NCI-H526 treated with DMSO at 0.1 percent for 48 hours (cell line): ENCODE data around the gene IQGAP3.

Source experiments
- DNase-seq: peaks from one replicate; lab custom pipeline; 2025; lab: John Stamatoyannopoulos, UW

IQGAP3 gene

DNA sequence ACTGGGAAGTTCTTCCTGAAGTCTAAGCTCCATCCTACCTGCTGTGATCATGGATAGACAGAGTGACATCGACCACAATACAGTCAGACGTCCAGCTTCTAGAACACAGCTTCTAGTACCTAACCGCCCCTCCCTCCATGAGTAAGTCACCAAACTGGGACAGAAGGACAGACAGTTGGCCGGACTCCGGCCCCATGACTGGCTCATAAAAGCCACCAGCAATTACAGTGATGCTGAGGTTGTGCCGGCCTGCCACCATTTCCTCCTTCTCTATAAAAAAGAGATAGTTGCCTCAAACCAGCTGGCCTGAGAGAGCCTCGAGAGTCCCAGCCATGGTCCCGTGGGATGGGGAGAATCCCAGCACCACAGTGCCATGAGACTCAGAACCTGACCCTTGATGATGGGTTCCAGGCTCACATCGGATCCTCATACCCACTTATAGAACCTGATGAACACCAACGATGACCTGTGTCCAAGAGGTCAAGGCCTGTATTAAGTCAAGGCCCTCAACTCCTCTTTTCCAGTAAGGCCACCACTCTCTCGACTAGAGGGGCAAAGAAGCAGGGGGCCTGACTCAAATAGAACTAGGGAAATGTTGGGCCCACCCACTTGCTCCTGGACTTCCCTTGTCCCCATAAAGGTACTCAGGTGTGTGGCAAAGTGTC is 75.2 kb downstream of the IQGAP3 start:
- no peak for DNase-seq

DNA sequence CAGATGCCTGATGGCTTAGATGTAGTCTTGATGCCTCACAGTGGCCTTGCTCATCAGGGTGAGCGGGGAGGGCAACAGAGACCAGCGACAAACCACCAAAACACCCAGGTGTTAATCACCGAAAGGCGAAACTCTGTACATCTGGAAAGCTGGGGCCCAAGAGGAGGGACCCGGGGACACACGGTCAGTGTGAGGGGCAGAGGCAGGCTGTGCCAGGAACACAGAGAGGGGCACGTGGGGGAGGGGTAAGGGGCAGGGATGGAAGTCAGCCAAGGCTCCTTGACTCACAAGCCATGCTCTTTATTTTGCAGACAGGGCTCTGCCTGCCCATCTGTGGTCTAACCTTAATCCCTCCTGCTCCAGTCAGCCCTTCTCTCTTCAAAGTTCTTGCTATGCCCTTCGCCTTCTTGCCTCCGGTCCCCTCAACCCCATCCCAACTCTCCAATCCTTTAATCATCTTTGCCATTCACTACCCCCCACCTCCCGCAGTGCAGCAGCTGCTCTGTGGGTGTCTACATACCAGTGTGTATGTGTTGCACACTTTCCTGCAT is 76.1 kb downstream of the IQGAP3 start:
- DNase-seq: no peak

GRCh38 chr1:156495401-156496140 is 76.8 kb downstream of the IQGAP3 start:
- DNase-seq: no peak

- no peak for DNase-seq
Measured at GRCh38 chr1:156494309-156494895, 78.0 kb downstream of the IQGAP3 start.

DNA sequence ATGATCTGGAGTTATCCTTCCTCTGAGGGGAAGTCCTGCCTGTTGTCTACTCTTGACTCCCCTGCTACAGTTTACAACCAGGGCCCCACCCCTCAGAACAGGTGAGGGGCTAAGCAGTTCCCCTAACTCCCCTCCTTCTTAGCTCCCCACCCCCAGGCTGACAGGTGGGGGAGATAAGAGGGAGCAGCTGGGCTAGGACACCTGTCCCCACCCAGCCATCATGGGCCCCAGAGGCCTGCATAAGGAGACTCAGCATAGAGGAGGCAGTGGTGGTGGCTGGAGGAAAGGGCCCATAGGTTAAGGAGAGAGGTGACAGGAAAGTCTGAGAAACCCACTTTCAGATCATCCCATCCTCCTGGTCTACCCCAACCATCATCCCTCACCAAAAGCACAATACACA is 78.6 kb downstream of the IQGAP3 start:
- DNase-seq: no peak

DNA sequence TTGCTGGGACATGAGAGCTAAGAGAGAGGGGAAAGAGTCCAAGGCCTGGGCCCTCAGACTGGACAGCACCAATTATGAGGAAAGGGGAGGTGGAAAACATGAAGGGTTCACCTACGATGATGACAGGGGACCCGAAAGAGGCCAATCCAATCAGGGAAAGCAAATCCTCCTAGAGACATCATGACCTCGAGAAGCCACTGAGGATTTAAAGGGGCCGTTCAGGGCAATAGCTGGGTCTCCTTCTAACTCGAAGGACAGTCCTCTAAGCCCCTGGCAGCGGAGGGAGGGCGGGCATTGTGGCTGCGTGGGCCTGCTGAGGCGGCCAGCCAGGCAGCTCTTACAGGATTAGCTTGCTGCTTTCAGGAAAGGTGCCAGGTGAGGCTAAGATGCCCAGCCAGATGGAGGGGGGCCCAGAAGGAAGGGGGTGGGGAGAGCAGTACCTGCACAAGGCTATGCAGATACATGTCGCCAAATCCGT is 79.2 kb downstream of the IQGAP3 start:
- no peak for DNase-seq

DNA sequence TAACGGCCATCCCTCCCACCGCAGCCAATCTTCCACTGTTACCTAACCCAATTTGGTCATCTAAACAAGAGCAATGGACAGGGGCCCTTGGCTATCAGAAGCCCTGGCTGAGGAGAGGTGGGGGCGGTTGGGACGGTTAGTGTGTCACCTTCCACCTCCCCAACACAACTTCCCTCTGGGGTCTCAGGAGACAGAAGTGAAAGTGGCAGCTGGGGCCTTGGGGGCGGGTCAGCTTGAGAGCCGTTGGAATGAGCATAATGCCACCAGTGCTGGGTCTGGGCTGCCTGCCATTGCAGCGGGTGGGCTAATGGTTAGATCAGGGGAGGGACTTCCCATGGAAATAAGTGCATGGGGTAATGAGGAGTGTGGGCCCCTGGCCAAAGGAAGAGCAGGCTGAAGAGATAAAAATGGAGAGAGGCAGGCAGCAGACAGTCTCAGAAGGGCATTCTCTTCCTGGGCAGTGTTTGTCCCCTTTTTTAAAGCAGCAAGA is 79.7 kb downstream of the IQGAP3 start:
- DNase-seq: no peak

DNA sequence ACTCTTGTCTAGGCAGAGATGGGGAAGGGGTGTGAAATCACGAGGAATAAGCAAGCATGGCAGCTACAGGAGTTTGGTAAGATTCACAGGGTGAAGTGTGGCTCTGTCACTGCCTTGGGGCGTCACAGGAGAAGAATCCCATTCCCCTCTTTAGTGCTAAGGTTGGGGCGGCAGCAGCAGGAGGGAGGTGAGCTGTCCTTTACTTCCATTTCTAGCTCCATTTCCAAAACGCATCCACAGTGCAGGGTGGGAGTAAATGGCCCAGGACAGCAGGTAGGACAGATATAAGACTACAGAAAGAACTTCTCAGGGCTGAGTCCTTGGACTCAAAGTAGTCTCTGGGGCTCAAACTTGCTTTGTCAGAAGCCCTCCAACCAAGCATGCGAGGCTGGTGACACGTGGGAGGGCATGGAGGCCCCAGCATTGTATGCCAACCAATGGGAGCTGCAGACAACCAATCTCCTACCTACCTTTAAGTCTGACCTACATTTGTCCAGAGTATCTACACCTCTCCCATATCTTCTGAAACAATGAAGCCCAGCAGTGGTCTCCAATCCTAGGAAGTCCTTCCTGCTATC is 80.3 kb downstream of the IQGAP3 start:
- peak; percentile 65 for DNase-seq

DNA sequence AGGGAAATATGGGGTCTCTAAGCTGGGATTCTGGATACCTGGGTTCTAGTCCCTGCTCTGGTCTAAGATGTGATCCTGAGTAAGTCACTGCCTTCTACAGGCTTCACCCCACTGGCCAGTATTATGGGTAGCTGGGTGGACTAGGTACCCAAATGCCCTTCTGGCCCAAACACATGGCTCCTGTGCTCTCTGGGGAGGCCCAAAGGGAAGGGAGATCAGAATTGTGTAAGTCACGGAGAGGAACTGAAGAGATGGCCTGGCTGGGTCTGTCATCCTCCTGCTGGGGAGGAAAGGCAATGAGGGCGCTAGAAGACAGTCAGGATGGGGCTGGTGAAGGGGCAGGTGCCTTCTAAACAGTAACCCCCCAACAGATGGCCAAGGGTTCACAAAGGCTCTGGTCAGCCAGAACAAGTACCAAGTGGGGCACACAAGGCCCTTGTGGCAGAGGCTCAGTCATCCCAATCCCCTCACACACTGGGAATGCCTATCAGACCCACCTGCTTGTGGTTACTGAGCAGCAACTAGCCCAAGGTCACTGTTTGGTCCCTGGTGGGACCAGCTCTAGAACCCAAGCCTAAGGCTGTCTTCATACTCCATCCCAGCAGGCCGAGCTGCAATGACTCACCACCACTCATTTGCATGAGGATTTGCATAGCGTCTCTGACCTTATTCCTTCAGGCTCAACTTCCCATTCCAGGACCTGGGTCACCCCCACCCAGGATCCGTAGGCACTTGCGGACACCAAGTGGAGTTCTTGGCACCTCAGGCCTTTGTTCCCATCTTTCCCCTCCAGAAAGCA is 81.0 kb downstream of the IQGAP3 start:
- peak; percentile 97 for DNase-seq

DNA sequence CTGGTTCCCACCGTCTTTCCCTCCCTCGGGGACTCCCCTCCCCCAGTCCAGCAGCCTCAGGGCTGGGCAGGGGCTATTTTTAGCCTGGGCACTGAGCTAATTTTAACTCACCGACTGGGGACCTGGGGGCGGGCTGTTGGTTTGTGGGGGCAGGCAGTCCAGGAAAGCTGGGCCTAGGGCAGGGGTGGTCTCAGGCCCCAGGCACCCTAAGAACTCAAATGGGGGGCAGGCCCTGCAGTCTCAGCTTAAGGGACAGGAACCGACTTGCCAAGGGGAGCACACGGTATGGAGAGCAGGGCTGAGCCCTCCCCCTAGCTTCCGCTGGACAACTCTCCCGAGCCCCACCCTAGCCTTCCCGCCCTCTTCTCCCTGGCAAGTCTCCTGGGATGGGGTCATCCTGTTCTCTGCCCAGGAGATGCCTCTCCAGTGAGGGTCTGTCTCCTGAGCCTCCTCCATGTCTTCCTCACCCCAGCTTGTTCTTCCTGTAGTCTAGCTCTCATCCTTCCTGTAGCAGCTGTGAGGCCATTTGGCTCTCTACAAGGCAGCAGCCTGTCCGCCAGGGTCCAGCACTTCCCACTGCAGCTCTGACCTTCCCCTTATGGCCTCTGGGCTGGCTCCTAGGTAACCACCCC is 81.8 kb downstream of the IQGAP3 start:
- peak; percentile 53 for DNase-seq

DNA sequence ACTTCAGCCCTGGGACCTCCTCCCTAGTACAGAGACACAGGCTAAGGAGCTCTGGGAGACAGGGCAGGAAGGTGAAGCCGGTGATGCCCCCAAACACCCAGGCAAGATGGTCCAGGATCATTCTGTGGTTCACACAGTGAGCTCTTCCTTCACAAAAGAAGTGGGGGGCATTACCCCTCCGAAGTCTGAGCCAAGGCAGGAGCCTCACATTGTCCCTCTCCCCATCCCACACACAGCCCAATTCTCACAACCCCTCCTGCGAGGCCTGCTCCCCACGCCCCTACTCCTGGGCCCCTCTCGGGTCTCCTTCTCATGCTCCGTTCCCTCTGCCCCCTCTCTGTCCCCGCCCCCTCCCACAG is 82.5 kb downstream of the IQGAP3 start:
- no peak for DNase-seq

GRCh38 chr1:156489166-156489934 is 83.0 kb downstream of the IQGAP3 start:
- peak; percentile 87 for DNase-seq

DNA sequence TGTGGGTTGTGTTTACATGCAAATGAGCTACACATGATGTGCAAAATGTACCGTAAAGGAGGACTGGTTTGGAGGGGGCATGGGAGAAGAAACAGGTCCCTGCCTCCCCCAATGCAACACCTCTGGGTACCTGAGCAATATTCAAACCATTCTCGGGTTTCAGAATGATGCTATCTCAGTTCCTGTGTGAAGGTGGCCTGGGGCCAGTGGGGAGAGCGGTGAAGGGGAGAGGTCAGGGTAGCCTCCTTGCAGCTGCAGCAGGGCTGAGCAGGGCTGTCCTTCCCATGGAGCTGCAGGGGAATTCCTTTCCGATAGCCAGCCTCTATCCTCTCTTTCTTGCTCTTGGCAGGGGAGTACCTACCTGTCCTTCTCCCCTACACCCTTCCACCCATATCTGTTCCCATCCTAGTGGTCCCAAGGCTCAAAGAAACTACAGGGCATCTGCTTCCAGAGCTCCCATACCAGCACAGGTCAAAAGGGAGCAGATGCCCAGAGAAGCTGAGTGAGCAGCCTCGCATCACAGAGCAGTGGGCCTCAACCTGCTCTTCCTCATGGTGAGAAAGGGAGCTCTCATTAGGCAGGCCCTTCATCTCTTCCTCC is 83.7 kb downstream of the IQGAP3 start:
- DNase-seq: no peak

- no peak for DNase-seq
Measured at GRCh38 chr1:156487862-156488261, 84.5 kb downstream of the IQGAP3 start.

DNA sequence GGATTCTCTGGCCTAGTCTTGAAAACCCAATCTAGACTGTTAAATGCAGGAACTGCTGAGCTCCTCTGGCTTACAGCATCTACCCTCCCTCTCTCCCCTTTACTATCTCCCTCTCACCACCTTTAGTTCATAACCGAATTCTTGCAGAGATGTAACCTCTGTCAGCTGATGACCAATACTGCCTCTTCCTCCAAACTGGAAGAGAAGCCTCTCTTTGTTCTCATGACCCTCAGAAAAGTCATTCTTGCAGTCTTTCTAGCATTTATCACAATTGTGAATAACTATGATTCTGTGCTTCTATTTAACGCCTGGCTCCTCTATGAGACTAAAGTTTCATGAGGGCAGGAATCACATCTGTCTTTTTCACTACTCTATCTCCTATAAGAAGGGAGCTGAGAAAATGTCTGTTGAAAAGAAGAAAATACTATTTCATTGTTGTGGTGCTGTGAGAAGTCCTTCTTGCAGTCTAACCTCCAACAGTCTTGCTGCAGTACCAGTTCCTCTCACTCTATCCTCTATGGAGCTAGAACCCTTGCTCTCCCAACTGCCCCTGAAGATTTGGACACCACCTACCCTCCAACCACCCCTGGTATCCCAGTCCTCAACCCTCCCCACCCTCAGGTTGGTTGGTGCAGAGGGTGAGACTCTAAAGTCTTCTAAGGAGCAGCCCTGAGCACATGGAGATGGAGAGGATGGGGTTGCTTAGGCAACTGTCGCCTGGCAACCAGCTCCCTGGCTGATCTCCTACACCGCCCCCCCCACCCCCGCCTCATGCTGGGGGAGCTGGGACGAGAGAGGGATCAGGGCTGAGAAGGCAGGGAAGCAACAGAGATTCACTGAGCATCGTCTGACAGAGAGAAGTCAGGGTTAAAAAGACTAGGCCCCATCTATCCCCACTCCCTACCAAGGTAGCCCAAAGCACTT is 85.7 kb downstream of the IQGAP3 start:
- no peak for DNase-seq

GRCh38 chr1:156485984-156486383 is 86.4 kb downstream of the IQGAP3 start:
- no peak for DNase-seq

- DNase-seq: no peak
Measured at GRCh38 chr1:156484480-156485058, 87.8 kb downstream of the IQGAP3 start.

DNA sequence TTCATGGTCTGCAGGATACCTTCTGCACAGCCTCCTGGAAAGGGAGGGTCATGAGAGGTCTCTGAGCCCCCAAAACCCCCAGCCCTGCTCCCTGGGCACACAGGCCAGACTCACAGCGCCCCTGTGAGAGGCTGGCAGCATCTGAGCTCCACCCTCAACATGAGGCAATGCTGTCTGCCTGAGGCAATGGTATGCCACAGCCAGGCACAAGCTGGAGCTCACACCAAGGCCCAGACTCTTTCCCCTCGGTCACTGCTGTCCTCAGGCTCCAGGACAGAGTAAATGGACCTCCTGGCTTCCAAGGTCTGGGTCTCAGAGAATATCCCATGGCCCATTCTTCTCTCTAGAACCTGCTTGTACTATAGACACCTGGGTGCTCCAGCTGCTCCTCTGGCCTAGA is 89.0 kb downstream of the IQGAP3 start:
- DNase-seq: no peak
